HL-60/S4 (cell line): Measurements from ENCODE around the gene MRGPRD.
"Not testable (repeated sequence)": the region's sequence is repeated elsewhere in the genome, so short reads cannot be mapped to it uniquely, and the experiment has no call there.

Experiments used
- in situ Hi-C: fragments of 300-500 bp; cut with MboI; formaldehyde crosslinking; loops from 2 replicates; pipeline ENCODE4 v1.14.3; 2022; ENCODE audit warnings: low sequenced_read_pairs

The MRGPRD gene

DNA sequence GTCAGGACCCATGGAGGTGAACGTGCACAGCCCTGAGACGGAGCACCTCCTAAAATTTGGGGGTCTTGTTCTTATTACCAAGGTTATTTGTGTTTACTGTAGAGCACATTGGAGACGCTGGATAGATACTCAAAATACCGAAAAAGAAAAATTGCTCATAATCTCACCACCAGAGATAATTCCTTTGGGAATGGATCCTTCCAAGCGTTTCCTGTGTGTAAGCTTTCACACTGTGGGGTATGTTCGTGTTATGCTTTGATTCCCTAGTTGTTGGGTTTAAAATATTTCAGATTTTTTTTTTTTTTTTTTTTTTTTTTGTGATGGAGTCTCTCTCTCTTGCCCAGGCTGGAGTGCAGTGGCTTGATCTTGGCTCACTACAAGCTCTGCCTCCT, 14.1 kb upstream of the MRGPRD start:
- in situ Hi-C loops, result no loop called here

DNA sequence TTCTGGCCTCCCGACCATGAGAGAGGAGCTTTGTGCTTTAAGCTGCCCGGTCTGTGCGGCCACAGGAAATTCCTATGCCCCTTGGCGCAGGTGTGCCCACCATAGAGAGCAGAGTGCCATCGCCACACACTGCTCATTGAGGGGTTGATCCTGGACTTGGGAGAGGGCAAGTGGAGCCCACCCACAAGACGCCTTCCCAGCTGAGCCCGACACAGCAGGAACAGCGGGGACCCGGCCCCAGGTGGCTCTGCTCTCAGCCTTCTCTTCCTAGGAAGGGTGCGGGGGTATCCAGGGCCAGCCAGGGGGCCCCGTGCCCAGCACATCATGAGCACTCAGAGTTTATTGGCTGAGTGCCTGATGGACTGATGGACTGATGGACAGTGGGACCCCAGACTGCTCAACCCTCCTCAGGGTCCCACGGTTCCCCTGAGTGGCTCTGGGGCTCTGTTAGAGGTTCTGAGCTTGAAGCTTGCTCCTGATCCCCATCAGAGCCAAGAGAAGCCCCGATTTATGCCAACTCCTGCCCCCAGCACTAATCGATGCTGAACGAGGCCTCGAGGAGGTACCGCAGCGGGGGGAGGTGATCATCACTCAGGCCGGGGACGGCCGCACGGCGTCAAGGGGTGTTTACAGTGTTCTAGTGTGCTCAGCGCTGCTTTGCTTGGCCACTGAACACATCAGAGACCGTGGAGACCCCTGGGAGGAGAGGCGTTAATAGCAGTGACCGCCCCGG, 13.5 kb upstream of the MRGPRD start:
- in situ Hi-C loops, result no loop called here

GRCh38 chr11:68993546-68993945, 12.8 kb upstream of the MRGPRD start:
- in situ Hi-C loops, result no loop called here

- in situ Hi-C loops, result no loop called here
Measured at GRCh38 chr11:68992743-68993255, 12.0 kb upstream of the MRGPRD start.

DNA sequence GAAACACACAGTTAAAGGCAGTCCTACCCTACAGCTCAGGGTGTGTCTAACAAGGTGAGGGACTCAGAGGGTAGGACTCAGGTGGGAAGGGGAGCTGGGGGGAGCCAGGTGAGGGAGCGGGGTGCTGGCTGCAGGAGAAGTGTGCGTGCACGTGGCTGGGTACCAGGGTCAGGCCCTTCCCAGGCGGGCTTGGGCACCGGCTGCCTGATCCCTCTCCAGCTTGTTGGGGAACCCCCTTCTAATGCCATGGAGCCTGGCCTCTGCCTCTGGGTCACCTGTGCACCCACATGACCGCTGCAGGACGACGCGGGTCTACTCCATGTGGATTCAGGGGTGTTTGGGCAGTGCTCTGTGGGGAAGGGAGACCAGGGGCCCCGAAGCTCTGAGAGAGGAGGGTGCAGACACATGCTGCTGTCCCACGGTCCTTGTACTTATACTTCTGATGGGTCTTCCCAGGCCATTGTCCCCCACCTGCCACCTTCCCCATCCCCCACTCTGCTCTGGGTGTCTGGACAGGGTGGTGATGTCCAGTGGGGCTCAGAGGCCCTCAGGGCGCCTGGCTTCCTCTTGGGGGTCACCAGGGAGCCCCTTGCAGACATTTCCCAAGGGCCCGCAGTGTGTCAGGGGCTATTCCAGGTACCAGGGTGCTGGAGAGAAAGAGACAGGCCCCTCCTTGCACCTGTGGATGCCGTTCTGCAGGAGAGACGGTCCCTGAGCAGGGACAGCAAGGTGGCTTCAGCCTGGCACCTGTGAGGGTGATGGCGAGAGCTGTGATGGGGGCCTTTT, 10.4 kb upstream of the MRGPRD start:
- in situ Hi-C loops, result no loop called here

DNA sequence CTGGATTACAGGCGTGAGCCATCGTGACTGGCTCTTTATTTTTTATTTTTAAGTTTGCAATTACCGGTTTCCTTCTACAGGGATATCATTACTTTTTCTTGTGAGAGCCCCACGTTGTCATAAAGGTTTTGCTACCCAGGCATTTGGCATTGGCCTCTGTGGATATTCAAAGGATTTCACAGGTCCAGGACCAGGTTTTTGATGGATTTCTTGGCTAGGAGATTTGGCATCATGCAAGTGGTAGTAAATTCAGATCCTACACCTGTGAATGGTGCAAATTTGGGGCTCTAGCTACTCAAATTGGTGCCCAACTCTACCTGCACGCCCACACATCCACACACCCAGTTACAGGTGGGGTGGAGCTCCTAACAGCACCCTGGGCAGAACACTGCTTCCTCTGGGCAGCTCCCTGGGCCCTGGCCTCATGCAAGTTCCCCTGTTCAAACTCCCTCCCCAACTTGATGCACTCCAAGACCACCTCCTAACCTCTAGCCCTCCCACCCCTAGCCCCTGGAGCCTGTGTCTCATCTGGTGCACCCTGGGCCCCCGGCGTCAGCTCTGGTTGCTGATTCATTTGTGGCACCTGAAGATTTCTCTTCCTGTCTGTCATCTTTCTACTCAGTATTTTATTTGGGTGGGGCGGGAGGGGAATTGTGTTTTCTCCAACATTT, 9.3 kb upstream of the MRGPRD start:
- in situ Hi-C loops, result no loop called here

- in situ Hi-C loops, result no loop called here
Measured at GRCh38 chr11:68988491-68988890, 7.7 kb upstream of the MRGPRD start.

DNA sequence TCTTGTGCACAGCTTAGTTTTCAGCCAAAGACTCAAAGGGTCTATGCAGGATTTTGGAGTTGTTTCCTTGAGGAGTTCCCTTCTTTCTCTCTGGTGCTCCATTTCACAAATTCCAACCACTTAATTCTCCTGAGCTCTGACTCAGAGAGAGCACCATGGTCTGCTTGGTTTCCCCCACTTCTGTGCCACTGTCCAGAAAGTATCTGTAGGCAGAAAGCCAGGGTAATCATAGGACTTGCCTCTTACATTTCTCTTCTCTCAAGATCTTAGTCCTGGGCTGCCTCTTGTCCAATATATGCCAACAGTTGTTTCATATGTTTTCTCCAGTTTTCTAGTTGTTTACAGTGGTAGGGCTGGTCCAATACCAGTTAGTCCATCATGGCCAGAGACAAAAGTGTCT, 6.4 kb upstream of the MRGPRD start:
- in situ Hi-C loops, result no loop called here

DNA sequence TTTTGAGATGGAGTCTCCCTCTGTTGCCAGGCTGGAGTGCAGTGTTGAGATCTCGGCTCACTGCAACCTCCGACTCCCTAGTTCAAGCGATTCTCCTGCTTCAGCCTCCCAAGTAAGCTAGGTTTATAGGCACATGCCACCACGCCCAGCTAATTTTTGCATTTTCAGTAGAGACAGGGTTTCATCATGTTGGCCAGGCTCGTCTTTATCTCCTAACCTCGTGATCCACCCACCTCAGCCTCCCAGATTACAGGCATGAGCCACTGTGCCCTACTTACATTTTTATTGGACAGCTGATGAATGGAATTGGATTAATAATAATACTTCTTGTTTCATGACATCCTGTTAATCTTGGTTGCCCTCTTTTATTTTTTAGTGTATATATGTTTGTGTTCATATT, 3.0 kb upstream of the MRGPRD start:
- in situ Hi-C loops, result no loop called here

DNA sequence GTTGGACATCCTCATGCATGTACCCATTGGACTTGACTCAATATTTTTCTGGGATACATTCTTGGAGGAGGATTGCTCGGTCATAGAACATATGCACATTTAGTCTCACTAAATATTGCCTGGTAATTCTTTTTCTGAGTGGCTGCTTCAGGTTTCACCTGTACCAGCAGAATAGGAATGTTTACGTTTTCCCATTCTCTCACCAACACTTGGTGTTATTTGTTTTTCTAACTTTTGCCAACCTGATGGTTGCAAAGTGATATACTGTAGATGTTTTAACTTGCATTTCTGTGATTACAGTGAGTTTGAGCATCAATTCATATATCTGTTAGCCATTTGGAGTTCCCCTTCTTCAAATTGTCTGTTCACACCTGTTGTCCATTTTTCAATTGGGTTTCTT, 1.3 kb upstream of the MRGPRD start:
- in situ Hi-C loops, result no loop called here

- in situ Hi-C loops, result no loop called here
Measured at GRCh38 chr11:68979931-68980775, 633 bp downstream of the MRGPRD start.

- in situ Hi-C loops, result no loop called here
Measured at GRCh38 chr11:68978931-68979594, 1.7 kb downstream of the MRGPRD start.

GRCh38 chr11:68978626-68978930, 2.2 kb downstream of the MRGPRD start:
- in situ Hi-C loops, result no loop called here

DNA sequence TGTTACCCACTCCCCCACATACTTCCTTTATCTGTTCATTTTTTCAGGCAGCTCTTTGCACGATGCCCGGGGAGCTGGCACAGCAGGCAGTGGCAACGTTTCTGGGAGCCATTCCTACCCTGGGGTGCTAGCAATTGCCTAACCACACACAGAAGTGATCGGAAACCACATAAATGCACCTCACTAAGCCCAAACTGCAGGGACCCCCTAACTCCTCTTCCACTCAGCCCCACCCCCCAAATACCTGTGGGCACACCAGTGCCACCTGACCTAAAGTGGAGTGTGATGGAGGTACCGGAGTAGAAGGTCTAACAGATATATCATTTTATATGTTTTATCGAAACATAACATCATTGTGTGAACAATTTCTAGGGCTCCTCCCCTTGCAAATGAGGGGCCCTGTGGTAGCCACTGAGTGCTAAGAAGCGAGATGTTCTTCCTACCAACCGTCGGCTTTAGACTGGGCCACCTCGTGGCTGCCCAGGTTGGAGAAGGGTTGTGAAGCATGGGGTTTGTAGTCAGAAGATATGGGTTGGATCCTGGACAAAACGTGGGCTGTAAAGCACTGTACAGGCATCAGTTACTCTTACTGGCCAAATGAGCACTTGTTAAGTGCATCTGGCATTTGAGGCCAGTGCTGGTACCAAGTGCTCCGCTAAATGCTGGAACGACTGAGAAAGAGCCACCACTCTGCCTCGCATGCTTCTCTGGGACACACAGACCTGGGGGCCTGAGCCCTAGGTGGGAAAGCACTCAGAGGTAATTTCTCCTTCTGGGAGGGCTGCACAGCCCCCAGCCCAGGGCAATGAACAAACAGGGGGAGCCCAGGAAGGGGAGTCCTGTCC, 2.8 kb downstream of the MRGPRD start:
- in situ Hi-C loops, result no loop called here

DNA sequence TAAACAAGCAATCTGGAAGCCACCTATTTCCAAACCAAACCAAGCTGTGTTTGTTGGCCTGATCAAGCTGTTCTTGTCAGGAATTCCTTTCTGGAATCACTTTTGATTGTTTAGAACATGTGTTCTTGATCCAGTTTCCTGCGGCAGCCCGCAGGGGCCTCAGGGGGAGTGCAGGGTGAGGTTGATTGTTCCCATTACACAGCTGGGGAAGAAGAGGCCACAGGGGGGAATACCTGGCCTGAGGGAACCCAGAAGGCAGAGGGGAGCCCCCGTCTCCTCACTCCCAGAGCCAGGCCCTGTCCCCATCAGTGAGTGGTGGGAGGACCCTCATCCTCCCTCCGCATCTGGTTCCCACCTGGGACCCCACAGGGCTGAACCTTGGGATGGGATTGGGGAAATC, 4.2 kb downstream of the MRGPRD start:
- in situ Hi-C loops, result no loop called here

DNA sequence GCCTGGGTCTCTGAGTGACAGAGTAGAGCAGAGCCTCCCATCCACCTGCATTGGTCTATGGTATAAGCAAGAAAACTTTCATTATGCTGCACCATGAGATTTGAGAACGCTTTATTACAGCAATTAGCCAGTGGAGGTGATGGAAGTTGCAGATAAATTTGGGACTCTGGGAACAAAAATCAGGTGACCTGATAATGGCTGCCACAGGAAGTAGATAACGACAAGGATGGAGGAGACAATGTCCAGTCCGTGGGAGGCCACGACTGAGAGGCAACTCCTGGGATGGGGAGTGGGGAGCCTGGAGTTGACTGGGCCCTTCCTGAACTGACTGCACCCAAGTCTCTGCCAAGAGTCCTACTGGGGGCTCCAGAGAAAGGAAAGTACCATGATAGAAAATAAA, 4.7 kb downstream of the MRGPRD start:
- in situ Hi-C loops, result no loop called here

DNA sequence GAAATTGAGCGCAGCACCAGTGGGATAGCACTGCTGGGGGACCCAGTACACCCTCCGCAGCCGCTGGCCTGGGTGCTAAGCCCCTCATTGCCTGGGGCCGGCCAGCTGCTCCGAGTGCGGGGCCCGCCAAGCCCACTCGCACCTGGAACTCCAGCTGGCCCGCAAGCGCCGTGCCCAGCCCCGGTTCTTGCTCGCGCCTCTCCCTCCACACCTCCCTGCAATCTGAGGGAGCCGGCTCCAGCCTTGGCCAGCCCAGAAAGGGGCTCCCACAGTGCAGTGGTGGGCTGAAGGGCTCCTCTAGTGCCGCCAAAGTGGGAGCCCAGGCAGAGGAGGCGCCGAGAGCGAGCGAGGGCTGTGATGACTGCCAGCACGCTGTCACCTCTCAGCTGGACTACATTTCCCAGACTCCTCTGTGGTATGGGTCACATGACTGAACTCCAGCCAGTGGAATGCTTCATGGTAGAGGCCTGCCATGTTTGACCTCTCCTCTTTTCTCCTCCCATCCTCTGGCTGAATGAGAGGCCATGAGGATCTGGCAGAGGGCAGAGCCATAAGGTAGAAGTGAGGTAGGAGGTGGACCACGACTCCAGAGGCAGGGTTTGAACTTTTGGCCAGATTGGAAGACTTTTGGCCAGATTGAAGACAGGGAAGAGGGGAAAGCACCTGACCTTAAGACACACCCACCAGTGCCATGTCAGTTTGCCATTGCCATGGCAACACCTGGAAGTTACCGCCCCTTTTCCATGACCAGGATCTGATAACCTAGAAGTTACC, 6.2 kb downstream of the MRGPRD start:
- in situ Hi-C loops, result no loop called here

DNA sequence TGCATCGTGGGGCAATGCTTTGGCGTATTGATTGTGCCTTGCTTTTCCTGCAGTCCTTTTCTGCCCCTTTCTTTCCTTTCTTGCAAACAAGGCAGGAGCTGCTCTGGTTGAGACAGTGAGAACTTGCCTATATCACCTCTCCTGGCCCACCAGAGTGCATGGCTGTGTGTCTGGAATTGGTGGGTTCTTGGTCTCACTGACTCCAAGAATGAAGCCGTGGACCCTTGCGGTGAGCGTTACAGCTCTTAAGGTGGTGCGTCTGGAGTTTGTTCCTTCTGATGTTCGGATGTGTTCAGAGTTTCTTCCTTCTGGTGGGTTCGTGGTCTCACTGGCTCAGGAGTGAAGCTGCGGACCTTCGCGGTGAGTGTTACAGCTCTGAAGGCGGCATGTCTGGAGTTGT, 7.1 kb downstream of the MRGPRD start:
- in situ Hi-C loops, result not testable (repeated sequence)

GRCh38 chr11:68973219-68973618, 7.6 kb downstream of the MRGPRD start:
- in situ Hi-C loops, result no loop called here
